ENCODE measurements around the gene GNB1L. TPM values are rescaled to one million over a fixed set of nuclear protein-coding genes. Genes with fewer than 3 reads are reported as not detected.

Gene GNB1L
- total and polyA plus RNA-seq, 9 of the 15 experiments (the other 6 are each of a cell fraction or from before 2014, with no cell fraction given): 0.56 to 50.5 (median 10.2) TPM

DNA sequence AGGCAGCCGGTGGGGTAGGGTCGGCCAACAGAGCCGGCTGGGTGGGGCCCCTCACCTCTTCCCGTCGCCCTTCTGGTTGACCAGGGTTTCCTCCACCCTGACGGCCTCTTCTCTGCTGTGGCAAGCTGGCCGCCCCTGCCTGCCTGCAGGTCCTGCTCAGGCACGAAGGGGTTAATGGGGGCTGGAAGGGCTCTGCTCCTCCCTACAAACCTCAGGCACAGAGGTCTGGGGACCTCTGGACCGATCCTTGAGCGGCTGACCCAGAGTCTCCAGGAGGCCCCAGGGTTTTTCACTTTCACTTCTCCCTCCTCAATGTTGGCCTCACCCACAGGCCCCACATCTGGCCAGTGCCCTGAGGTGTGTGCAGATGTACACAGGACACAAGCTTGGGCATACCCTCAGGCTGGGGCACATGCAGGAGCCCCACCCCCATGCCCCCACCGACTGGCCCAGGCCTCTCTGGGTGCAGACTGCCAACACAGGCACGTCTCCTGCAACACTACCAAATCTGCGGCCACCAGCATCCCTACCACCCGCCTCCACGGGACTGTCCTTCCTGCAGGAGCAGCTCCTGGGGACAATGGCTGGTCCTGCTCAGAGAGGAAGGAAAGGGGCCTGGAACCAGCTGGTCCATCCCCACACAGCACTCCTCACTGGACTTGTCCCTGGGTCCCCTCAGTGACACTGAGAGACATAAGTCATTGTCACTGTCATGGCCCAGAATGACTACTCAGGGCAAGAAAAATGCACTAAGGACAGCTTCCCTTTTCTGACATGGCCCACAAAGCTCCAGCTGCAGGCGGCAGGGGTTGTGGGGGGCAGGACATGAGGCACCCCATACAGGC lies 97.3 kb downstream of the GNB1L start:
- Histone ChIP-seq H3K9ac (ENCODE audit: insufficient read depth in 1 of 2, low read depth in 2 of 2, low read length in 2 of 2) (peak overlapping the region; percentile 8 to 47; a peak in 3 of 4 replicates), H3K4me3 (peak overlapping the region; percentile 29), H3K9me1 (ENCODE audit: control insufficient read depth, insufficient read depth, low read length) (peaks cover 2% of the 10 kb centered on the region), H4K20me1 (replicated peaks; ENCODE audit: control insufficient read depth, insufficient read depth, low read length) (peaks cover 52% of the 10 kb centered on the region), H3K27ac (ENCODE audit: extremely low read depth, low read depth, low read length) (no peak overlapping the region), H3K4me2 (ENCODE audit: insufficient read depth, low read length) (peak overlapping the region; percentile 66), H3K4me1 (replicated peaks in 1 of 2; ENCODE audit: control insufficient read depth in 2 of 2, insufficient read depth in 2 of 2, low read length in 2 of 2) (peaks cover 19 to 83% of the 10 kb centered on the region in 2 experiments; a peak in 4 of 5 replicates), H3K79me2 (ENCODE audit: control insufficient read depth, insufficient read depth, low read length) (peaks cover 14% of the 10 kb centered on the region), H3K27me3 (ENCODE audit: control insufficient read depth in 2 of 2, insufficient read depth in 2 of 2, low read length in 2 of 2) (peaks cover 48 to 69% of the 10 kb centered on the region in 2 experiments; a peak in 4 of 5 replicates), H3K36me3 (ENCODE audit: control insufficient read depth, insufficient read depth, low read length) (no peaks in the 10 kb centered on the region), H2AFZ (ENCODE audit: low read depth, low read length) (peak overlapping the region; percentile 75), H3K9me3 (replicated peaks; ENCODE audit: control insufficient read depth, insufficient read depth, low read depth, low read length) (no peaks in the 10 kb centered on the region; the same call in 1 of the 2 replicates)
- DNase-seq (ENCODE audit: extremely low read depth in 1 of 4, low spot score in 3 of 4) (peak in 2 of 4 experiments; percentile 72), ATAC-seq (peak; percentile 5), FAIRE-seq (peak; percentile 65)
- no TSS peak for BruUV-seq (replicated peaks)
- intact Hi-C loops (cut with micrococcal nuclease): loop anchor here (5.0 kb wide), 1 partner anchor 135 kb away; no protein-coding TSS in a partner anchor
- 25% methylated on average over 16 of the region's 16 CpGs for WGBS (ENCODE audit: insufficient coverage, low coverage, missing lambda C conversion rate)
- ChIA-PET CTCF (ENCODE audit: low intra/inter-chr PET ratio) (interaction anchor here (0.5 to 3.8 kb wide), 10 partner anchors 10 to 256 kb away, joined by 3 to 91 read pairs (median 4); no protein-coding TSS in a partner anchor), POLR2A (interaction anchor here (0.6 to 2.4 kb wide), 17 partner anchors 9 to 234 kb away, joined by 3 to 36 read pairs (median 4); partner anchors contain the start of genes GNB1L and RTL10)
- in situ Hi-C loops (cut with MboI): no loop called here
- TF ChIP-seq ZNF79 (CRISPR knock-in tag; IDR thresholded peaks at IDR 0.05; ENCODE audit: low read depth) (no peak), POLR3G (IDR thresholded peaks at IDR 0.05; ENCODE audit: extremely low read depth, insufficient read length, insufficient replicate concordance) (no peak), ILK (tag; IDR thresholded peaks at IDR 0.05; ENCODE audit: borderline replicate concordance, low read depth) (no peak), CSDE1 (IDR thresholded peaks at IDR 0.05) (no peak), FOSL1 (tag; conservative IDR thresholded peaks at IDR 0.05) (no peak), TEAD1 (CRISPR knock-in tag; IDR thresholded peaks at IDR 0.05) (no peak), ZNF23 (CRISPR knock-in tag; IDR thresholded peaks at IDR 0.05) (no peak), ZNF184 (CRISPR knock-in tag; IDR thresholded peaks at IDR 0.05) (no peak), HOXB6 (CRISPR knock-in tag; IDR thresholded peaks at IDR 0.05; ENCODE audit: borderline replicate concordance) (no peak), ETV5 (CRISPR knock-in tag; IDR thresholded peaks at IDR 0.05; ENCODE audit: low read depth) (no peak)
- TF ChIP-seq, protein P1, sequence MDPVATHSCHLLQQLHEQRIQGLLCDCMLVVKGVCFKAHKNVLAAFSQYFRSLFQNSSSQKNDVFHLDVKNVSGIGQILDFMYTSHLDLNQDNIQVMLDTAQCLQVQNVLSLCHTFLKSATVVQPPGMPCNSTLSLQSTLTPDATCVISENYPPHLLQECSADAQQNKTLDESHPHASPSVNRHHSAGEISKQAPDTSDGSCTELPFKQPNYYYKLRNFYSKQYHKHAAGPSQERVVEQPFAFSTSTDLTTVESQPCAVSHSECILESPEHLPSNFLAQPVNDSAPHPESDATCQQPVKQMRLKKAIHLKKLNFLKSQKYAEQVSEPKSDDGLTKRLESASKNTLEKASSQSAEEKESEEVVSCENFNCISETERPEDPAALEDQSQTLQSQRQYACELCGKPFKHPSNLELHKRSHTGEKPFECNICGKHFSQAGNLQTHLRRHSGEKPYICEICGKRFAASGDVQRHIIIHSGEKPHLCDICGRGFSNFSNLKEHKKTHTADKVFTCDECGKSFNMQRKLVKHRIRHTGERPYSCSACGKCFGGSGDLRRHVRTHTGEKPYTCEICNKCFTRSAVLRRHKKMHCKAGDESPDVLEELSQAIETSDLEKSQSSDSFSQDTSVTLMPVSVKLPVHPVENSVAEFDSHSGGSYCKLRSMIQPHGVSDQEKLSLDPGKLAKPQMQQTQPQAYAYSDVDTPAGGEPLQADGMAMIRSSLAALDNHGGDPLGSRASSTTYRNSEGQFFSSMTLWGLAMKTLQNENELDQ (CRISPR knock-in tag; IDR thresholded peaks at IDR 0.05; ENCODE audit: borderline replicate concordance): no peak
- TF ChIP-seq, protein P2, sequence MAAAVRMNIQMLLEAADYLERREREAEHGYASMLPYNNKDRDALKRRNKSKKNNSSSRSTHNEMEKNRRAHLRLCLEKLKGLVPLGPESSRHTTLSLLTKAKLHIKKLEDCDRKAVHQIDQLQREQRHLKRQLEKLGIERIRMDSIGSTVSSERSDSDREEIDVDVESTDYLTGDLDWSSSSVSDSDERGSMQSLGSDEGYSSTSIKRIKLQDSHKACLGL (CRISPR knock-in tag; IDR thresholded peaks at IDR 0.05; ENCODE audit: borderline replicate concordance, poor library complexity, severe bottlenecking): peak; percentile 15
- TF ChIP-seq, protein P3, sequence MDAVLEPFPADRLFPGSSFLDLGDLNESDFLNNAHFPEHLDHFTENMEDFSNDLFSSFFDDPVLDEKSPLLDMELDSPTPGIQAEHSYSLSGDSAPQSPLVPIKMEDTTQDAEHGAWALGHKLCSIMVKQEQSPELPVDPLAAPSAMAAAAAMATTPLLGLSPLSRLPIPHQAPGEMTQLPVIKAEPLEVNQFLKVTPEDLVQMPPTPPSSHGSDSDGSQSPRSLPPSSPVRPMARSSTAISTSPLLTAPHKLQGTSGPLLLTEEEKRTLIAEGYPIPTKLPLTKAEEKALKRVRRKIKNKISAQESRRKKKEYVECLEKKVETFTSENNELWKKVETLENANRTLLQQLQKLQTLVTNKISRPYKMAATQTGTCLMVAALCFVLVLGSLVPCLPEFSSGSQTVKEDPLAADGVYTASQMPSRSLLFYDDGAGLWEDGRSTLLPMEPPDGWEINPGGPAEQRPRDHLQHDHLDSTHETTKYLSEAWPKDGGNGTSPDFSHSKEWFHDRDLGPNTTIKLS (IDR thresholded peaks at IDR 0.05; ENCODE audit: borderline replicate concordance, low read depth): no peak; the same call in 1 of the 2 replicates
- TF ChIP-seq, protein P4, sequence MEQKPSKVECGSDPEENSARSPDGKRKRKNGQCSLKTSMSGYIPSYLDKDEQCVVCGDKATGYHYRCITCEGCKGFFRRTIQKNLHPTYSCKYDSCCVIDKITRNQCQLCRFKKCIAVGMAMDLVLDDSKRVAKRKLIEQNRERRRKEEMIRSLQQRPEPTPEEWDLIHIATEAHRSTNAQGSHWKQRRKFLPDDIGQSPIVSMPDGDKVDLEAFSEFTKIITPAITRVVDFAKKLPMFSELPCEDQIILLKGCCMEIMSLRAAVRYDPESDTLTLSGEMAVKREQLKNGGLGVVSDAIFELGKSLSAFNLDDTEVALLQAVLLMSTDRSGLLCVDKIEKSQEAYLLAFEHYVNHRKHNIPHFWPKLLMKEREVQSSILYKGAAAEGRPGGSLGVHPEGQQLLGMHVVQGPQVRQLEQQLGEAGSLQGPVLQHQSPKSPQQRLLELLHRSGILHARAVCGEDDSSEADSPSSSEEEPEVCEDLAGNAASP (IDR thresholded peaks at IDR 0.05): no peak
